PC-9 (cell line): ENCODE results near the gene ANKZF1. TPM values are rescaled to one million over a fixed set of nuclear protein-coding genes. Genes with fewer than 3 reads are reported as not detected.

Experiments used
- BruUV-seq: library from RNA; stranded (reverse); fragments of 400-500 nt; replicated peaks from 2 replicates; lab custom pipeline; 2021; lab: Mats Ljungman, UMichigan
- CTCF ChIA-PET: fragments of 300-600 bp; sonication (Branson Sonifier 250); formaldehyde crosslinking; loops from one replicate; lab custom pipeline; 2022; ENCODE audit warnings: antibody characterized with exemption; lab: Charles Lee
- POLR2A ChIA-PET: fragments of 300-600 bp; sonication (Branson Sonifier 250); formaldehyde crosslinking; loops from one replicate; lab custom pipeline; 2022; ENCODE audit warnings: antibody characterized with exemption; ENCODE audit not compliant: unreplicated experiment; lab: Charles Lee
- DNase-seq, 2 experiments: peaks; one replicate each; pipeline versions ENCODE4 v3.0.0 to v3.0.0-alpha.2; 2015 to 2022; ENCODE audit warnings: mixed read lengths in 1 of 2
- H2AFZ ChIP-seq: fragments of 200-600 bp; sonication (generic); 2 replicates; pipeline ENCODE4 v1.8.1; 2017; ENCODE audit warnings: antibody characterized with exemption
- H3F3A ChIP-seq: fragments of 200-600 bp; sonication (generic); 2 replicates; pipeline ENCODE4 v1.8.1; 2017; ENCODE audit warnings: antibody characterized with exemption, mild to moderate bottlenecking, low read depth; ENCODE audit not compliant: insufficient read depth
- H3K27ac ChIP-seq: fragments of 200-600 bp; sonication (generic); 2 replicates; pipeline ENCODE4 v1.6.1; 2016; ENCODE audit warnings: mixed run types
- H3K27me3 ChIP-seq: fragments of 200-600 bp; sonication (generic); 2 replicates; pipeline ENCODE4 v1.6.1; 2016; ENCODE audit warnings: low read depth, mixed run types; ENCODE audit not compliant: insufficient read depth
- H3K36me3 ChIP-seq: fragments of 200-600 bp; sonication (generic); 2 replicates; pipeline ENCODE4 v1.6.1; 2016; ENCODE audit warnings: low read depth, mixed run types
- H3K4me1 ChIP-seq: fragments of 200-600 bp; sonication (generic); replicated peaks from 2 replicates; pipeline ENCODE4 v1.6.1; 2016; ENCODE audit warnings: mixed run types; ENCODE audit not compliant: insufficient read depth
- H3K4me2 ChIP-seq: fragments of 200-600 bp; sonication (generic); 2 replicates; pipeline ENCODE4 v1.6.1; 2017; ENCODE audit warnings: mixed run types
- H3K4me3 ChIP-seq: fragments of 200-600 bp; sonication (generic); 2 replicates; pipeline ENCODE4 v1.6.1; 2016; ENCODE audit warnings: mixed run types
- H3K79me2 ChIP-seq: fragments of 200-600 bp; sonication (generic); 2 replicates; pipeline ENCODE4 v1.6.1; 2017; ENCODE audit warnings: low read depth, mixed run types
- H3K9me2 ChIP-seq: fragments of 200-600 bp; sonication (generic); 2 replicates; pipeline ENCODE4 v1.8.1; 2017; ENCODE audit warnings: mild to moderate bottlenecking; ENCODE audit not compliant: insufficient read depth
- H3K9me3 ChIP-seq: fragments of 200-600 bp; sonication (generic); 2 replicates; pipeline ENCODE4 v1.8.1; 2016; ENCODE audit warnings: low read depth; ENCODE audit not compliant: insufficient read depth
- H4K20me1 ChIP-seq: fragments of 200-600 bp; sonication (generic); 2 replicates; pipeline ENCODE4 v1.8.1; 2017; ENCODE audit not compliant: insufficient read depth
- EZH2 ChIP-seq: fragments of 200-600 bp; sonication (generic); IDR thresholded peaks from 2 replicates; pipeline ENCODE4 v1.8.0; 2017; ENCODE audit warnings: antibody characterized with exemption, low read depth
- intact Hi-C: fragments of 100-400 bp; cut with micrococcal nuclease; formaldehyde crosslinking; loops from one replicate; pipeline ENCODE4 v1.10.0; 2022; ENCODE audit not compliant: unreplicated experiment
- total RNA-seq: library from RNA; stranded (reverse); gene quantifications from 2 replicates; pipeline ENCODE4 v1.2.3, GENCODE V29; 2021
- TF ChIP-seq, protein P1 (sequence below): fragments of 200-600 bp; sonication (generic); conservative IDR thresholded peaks from 2 replicates; pipeline ENCODE4 v1.6.1; 2017; ENCODE audit warnings: mixed run types, antibody characterized with exemption, mild to moderate bottlenecking, moderate library complexity

The ANKZF1 gene
- total RNA-seq, 1 experiment from 2014 or later = 62.2 TPM

DNA sequence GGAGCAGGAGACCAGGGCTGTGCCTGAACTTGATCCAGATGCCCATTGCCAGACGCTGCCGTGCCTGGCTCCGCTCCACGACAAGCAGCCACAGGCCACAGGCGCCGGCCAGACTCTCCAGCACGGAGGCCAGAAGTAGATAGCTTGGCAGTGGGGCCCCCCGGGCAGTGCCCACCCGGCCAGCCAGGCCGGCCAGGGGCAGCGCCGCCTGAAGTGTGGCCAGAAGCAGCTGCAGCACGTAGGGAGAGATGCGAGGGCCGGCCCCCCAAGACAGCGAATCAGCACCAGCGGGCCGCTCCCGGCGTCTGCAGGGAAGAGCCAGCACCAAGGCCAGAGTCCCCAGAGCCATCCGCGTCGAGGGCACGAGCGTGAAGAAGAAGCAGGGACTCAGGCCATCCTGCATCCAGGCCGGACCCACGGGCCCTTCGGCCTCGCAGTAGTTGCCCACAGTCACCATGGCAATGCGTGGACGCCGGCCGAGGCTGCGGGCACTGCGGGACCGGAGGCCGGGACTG lies 11.3 kb upstream of the ANKZF1 start:
- Histone ChIP-seq H3K9me2 (no peaks in the 10 kb centered on the region), H3K4me3 (peak overlapping the region; percentile 64), H3K27ac (peak overlapping the region; percentile 90), H3K9me3 (no peaks in the 10 kb centered on the region), H3F3A (peaks cover 16% of the 10 kb centered on the region; the same call in 1 of the 2 replicates), H3K4me2 (peak overlapping the region; percentile 91), H2AFZ (peak overlapping the region; percentile 75), H4K20me1 (no peaks in the 10 kb centered on the region), H3K79me2 (peaks cover 7% of the 10 kb centered on the region), H3K27me3 (no peaks in the 10 kb centered on the region), H3K36me3 (no peaks in the 10 kb centered on the region), H3K4me1 (peaks cover 13% of the 10 kb centered on the region)
- intact Hi-C loops = loop anchor here (1.0 to 2.0 kb wide), 5 partner anchors 41 to 76 kb away; partner anchors contain the start of genes DNAJB2 and NHEJ1
- DNase-seq = peak; percentile 60 to 63
- CTCF ChIA-PET = interaction anchor here (0.5 kb wide), 1 partner anchor 49 kb away, joined by 7 read pairs; no protein-coding TSS in a partner anchor
- POLR2A ChIA-PET = interaction anchor here (0.6 to 1.1 kb wide), 4 partner anchors 10 to 56 kb away, joined by 4 to 17 read pairs (median 6); no protein-coding TSS in a partner anchor
- no peak for TF ChIP-seq EZH2
- TF ChIP-seq, protein P1, sequence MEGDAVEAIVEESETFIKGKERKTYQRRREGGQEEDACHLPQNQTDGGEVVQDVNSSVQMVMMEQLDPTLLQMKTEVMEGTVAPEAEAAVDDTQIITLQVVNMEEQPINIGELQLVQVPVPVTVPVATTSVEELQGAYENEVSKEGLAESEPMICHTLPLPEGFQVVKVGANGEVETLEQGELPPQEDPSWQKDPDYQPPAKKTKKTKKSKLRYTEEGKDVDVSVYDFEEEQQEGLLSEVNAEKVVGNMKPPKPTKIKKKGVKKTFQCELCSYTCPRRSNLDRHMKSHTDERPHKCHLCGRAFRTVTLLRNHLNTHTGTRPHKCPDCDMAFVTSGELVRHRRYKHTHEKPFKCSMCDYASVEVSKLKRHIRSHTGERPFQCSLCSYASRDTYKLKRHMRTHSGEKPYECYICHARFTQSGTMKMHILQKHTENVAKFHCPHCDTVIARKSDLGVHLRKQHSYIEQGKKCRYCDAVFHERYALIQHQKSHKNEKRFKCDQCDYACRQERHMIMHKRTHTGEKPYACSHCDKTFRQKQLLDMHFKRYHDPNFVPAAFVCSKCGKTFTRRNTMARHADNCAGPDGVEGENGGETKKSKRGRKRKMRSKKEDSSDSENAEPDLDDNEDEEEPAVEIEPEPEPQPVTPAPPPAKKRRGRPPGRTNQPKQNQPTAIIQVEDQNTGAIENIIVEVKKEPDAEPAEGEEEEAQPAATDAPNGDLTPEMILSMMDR = no peak
- TSS peak; percentile 49 for BruUV-seq

DNA sequence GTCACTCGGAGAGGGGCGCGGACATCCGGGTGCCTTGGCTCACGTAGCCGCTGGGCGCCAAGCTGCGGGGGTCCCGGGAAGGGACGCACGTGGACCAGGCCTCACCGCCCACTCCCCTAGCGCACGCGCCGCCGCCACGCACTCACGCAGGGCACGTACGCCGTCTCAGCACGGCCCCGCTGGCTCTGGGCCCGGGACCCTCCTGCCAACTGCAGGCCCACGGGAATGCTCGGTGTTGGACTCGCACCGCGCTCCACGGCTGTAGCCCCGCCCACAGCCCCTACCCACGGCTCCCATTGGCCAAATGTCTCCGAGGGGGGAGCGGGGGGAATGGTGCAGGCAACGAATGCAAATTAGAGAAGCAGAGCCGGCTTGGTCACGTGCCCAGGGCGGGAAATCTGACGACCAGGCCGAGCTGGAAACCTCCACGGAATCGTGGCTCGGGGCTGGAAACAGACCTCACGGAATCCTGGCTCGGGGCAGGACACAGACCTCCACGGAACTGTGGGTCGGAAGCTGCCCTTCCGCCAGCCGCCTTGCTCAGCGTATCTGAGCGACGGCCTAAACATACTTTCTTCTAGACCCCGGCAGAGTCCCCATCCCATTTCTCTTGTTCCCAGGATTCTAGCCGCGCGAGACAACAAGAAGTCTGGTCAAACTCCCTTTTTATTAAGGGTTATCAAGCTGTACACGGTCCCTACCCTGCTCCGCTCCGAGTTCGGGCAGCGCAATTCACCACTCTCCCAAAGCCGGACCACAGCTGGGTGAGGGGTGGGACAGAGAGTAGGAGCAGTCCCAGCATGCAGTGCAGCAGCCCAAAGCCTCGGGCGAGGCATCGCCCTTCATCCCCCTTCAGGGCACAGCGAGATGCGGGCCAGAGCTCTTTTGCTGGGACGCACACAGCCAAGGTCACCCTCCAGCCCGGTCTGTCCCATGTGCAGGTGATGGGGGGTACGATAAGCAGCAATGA lies 10.6 kb upstream of the ANKZF1 start, which contains the start of gene ABCB6:
Gene ABCB6 (minus strand): TSS at position 227 of the 970 bp plus-strand sequence. CDS start 285 bp downstream, outside the sequence.
- DNase-seq = peak; percentile 67 to 91
- Histone ChIP-seq H3K9me2 (no peaks in the 10 kb centered on the region), H3K27ac (peak within 1 kb of the TSS; percentile 90), H3K27me3 (no peaks in the 10 kb centered on the region), H3K9me3 (no peaks in the 10 kb centered on the region), H3K4me2 (peak within 1 kb of the TSS; percentile 91), H3K36me3 (no peaks in the 10 kb centered on the region), H3K4me1 (peaks cover 13% of the 10 kb centered on the region), H4K20me1 (no peaks in the 10 kb centered on the region), H3K79me2 (peaks cover 7% of the 10 kb centered on the region), H3K4me3 (peak within 1 kb of the TSS; percentile 64), H2AFZ (peak within 1 kb of the TSS; percentile 75), H3F3A (peaks cover 16% of the 10 kb centered on the region; the same call in 1 of the 2 replicates)
- no TSS peak for BruUV-seq
- POLR2A ChIA-PET = interaction anchor here (0.6 to 0.7 kb wide), 5 partner anchors 21 to 188 kb away, joined by 3 to 12 read pairs (median 4); no protein-coding TSS in a partner anchor
- CTCF ChIA-PET = interaction anchor here (0.7 kb wide), 1 partner anchor 42 kb away, joined by 5 read pairs; the partner anchor contains the start of gene CNPPD1
- intact Hi-C loops = loop anchor here (1.0 to 2.0 kb wide), 6 partner anchors 10 to 75 kb away; partner anchors contain the start of genes ANKZF1, ATG9A, DNAJB2 and NHEJ1
- TF ChIP-seq, protein P1 = no peak
- no peak for TF ChIP-seq EZH2
